Vagina (tissue), 2 donors: ENCODE measurements around the gene MAP3K8. TPM values are rescaled to one million over a fixed set of nuclear protein-coding genes. Genes with fewer than 3 reads are reported as not detected.
A peak's percentile ranks its signal among the peaks of the same experiment; 100 is the strongest.

Source experiments
- DNase-seq, 2 donors: peaks; one replicate each; pipeline ENCODE4 v3.0.0-alpha.2; 2017; ENCODE audit errors: extremely low spot score in 2 of 2
- H3K27ac ChIP-seq: fragments of 200-600 bp; sonication (generic); one replicate; pipeline ENCODE4 v1.5.1; 2019
- H3K27me3 ChIP-seq: fragments of 200-600 bp; sonication (generic); one replicate; pipeline ENCODE4 v1.5.1; 2019
- H3K36me3 ChIP-seq, 2 donors: fragments of 200-600 bp; sonication (generic); one replicate each; pipeline ENCODE4 v1.5.1; 2017 to 2019
- H3K4me1 ChIP-seq: fragments of 200-600 bp; sonication (generic); one replicate; pipeline ENCODE4 v1.5.1; 2019
- H3K4me3 ChIP-seq, 2 donors: fragments of 200-600 bp; sonication (generic); 1 replicate in 1 of 2; 2 replicates in 1 of 2; pipeline ENCODE4 v1.5.1; 2016 to 2019
- H3K9me3 ChIP-seq: fragments of 200-600 bp; sonication (generic); one replicate; pipeline ENCODE4 v1.5.1; 2019
- POLR2A ChIP-seq, 2 donors: fragments of 450-650 bp; IDR thresholded peaks; one replicate each; pipeline ENCODE4 v1.6.1; 2017; ENCODE audit warnings: antibody characterized with exemption in 2 of 2, mild to moderate bottlenecking in 2 of 2, moderate library complexity in 2 of 2
- POLR2AphosphoS5 ChIP-seq, 2 donors: sonication (generic); formaldehyde crosslinking; IDR thresholded peaks; one replicate each; pipeline ENCODE4 v1.9.0; 2017; ENCODE audit warnings: antibody characterized with exemption in 2 of 2, mild to moderate bottlenecking in 2 of 2, low read depth in 1 of 2; ENCODE audit not compliant: insufficient read depth in 1 of 2
- intact Hi-C: fragments of 100-400 bp; cut with DNase I; formaldehyde crosslinking; loops from one replicate; pipeline ENCODE4 v1.15.1; 2023
- total RNA-seq: library from RNA; depleted of rRNA; stranded (reverse); fragments of >200 nt; gene quantifications from one replicate; pipeline ENCODE4 v1.2.3, GENCODE V29; 2016
- TF ChIP-seq, protein P1 (sequence below), 3 experiments: fragments of 450-650 bp in 2 of 3; fragments of 200-600 bp in 1 of 3; sonication (generic) in 1 of 3; IDR thresholded peaks; one replicate each; pipeline ENCODE4 v1.5.1; 2017 to 2019; ENCODE audit warnings: antibody characterized with exemption in 3 of 3, mild to moderate bottlenecking in 2 of 3, moderate library complexity in 2 of 3

The MAP3K8 gene
- total RNA-seq, 1 donor from 2014 or later, result 16.5 TPM

GRCh38 chr10:30389543-30389942 lies 44.4 kb upstream of the MAP3K8 start:
- H3K4me1 ChIP-seq, result no peaks in the 10 kb centered on the region
- H3K27ac ChIP-seq, result no peak overlapping the region
- H3K9me3 ChIP-seq, result no peaks in the 10 kb centered on the region
- intact Hi-C loops, result no loop called here
- no peak overlapping the region for H3K4me3 ChIP-seq
- DNase-seq, result no peak
- H3K36me3 ChIP-seq, result no peaks in the 10 kb centered on the region
- no peaks in the 10 kb centered on the region for H3K27me3 ChIP-seq
- TF ChIP-seq POLR2AphosphoS5 (IDR thresholded peaks at IDR 0.05; ENCODE audit: insufficient read depth in 1 of 2, low read depth in 1 of 2), result no peak
- TF ChIP-seq, protein P1, sequence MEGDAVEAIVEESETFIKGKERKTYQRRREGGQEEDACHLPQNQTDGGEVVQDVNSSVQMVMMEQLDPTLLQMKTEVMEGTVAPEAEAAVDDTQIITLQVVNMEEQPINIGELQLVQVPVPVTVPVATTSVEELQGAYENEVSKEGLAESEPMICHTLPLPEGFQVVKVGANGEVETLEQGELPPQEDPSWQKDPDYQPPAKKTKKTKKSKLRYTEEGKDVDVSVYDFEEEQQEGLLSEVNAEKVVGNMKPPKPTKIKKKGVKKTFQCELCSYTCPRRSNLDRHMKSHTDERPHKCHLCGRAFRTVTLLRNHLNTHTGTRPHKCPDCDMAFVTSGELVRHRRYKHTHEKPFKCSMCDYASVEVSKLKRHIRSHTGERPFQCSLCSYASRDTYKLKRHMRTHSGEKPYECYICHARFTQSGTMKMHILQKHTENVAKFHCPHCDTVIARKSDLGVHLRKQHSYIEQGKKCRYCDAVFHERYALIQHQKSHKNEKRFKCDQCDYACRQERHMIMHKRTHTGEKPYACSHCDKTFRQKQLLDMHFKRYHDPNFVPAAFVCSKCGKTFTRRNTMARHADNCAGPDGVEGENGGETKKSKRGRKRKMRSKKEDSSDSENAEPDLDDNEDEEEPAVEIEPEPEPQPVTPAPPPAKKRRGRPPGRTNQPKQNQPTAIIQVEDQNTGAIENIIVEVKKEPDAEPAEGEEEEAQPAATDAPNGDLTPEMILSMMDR (IDR thresholded peaks at IDR 0.05), result no peak
- no peak for TF ChIP-seq POLR2A (IDR thresholded peaks at IDR 0.05)

GRCh38 chr10:30390207-30390606 lies 43.8 kb upstream of the MAP3K8 start:
- TF ChIP-seq POLR2AphosphoS5 (IDR thresholded peaks at IDR 0.05; ENCODE audit: insufficient read depth in 1 of 2, low read depth in 1 of 2) (no peak), POLR2A (IDR thresholded peaks at IDR 0.05) (no peak)

DNA sequence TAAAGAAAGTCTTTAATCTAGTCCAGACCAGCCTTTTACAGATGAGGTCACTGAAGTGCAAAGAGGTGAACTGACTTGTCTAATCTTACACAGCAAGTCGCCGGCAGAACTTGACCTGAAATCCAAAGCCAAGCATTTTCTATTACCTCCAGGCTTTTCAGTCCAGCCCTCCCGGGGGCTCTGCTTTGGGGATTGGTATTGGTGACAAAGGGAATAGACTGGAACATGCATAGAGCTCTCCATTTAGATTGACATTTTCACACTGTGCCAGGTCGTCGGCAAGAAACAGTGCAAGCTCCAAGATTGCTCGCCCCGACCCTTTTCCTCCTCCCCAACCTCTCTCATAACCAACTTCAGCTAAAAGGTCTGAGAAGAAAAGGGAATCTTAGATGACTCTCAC lies 42.7 kb upstream of the MAP3K8 start:
- Histone ChIP-seq H3K4me1 (no peaks in the 10 kb centered on the region), H3K36me3 (no peaks in the 10 kb centered on the region), H3K27me3 (no peaks in the 10 kb centered on the region), H3K27ac (no peak overlapping the region), H3K9me3 (no peaks in the 10 kb centered on the region), H3K4me3 (no peak overlapping the region)
- DNase-seq, result no peak
- intact Hi-C loops, result loop anchor here (5.0 kb wide), 1 partner anchor 196 kb away; no protein-coding TSS in a partner anchor
- TF ChIP-seq POLR2A (IDR thresholded peaks at IDR 0.05), result no peak
- no peak for TF ChIP-seq POLR2AphosphoS5 (IDR thresholded peaks at IDR 0.05; ENCODE audit: insufficient read depth in 1 of 2, low read depth in 1 of 2)
- TF ChIP-seq, protein P1 (IDR thresholded peaks at IDR 0.05), result no peak

More at GRCh38 chr10:30390207-30390606, 43.8 kb upstream of the MAP3K8 start:
- no peak for DNase-seq
- no peaks in the 10 kb centered on the region for H3K27me3 ChIP-seq
- no peak overlapping the region for H3K4me3 ChIP-seq
- H3K4me1 ChIP-seq, result no peaks in the 10 kb centered on the region
- H3K27ac ChIP-seq, result no peak overlapping the region
- intact Hi-C loops, result loop anchor here (5.0 kb wide), 1 partner anchor 197 kb away; no protein-coding TSS in a partner anchor
- H3K9me3 ChIP-seq, result no peaks in the 10 kb centered on the region
- no peaks in the 10 kb centered on the region for H3K36me3 ChIP-seq

DNA sequence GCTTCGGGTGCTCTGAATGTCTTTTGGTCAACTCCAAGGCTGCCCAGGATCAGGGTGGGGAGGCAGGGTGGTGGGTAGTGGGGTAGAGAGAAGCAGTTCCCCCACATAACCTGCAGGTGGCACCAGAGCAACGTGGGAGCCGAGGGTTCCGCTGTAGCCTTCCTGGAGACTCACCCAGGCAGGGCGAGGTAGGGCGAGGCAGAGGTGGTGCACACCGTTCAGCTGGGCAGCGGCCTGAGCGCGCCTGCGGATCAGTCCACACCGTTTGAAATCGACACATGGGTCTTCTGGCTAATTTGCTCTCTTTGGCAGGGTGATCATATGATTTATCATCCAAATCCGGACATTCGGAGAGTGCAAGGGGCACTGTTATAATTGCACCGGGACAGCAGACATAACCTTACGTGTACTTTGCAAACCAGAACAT lies 41.4 kb upstream of the MAP3K8 start:
- no peaks in the 10 kb centered on the region for H3K4me1 ChIP-seq
- no peaks in the 10 kb centered on the region for H3K9me3 ChIP-seq
- H3K36me3 ChIP-seq, result no peaks in the 10 kb centered on the region
- TF ChIP-seq POLR2AphosphoS5 (IDR thresholded peaks at IDR 0.05; ENCODE audit: insufficient read depth in 1 of 2, low read depth in 1 of 2), result no peak
- TF ChIP-seq, protein P1 (IDR thresholded peaks at IDR 0.05), result peak; percentile 57 to 93 (median 85)
- no peak for DNase-seq
- no peaks in the 10 kb centered on the region for H3K27me3 ChIP-seq
- H3K27ac ChIP-seq, result no peak overlapping the region
- intact Hi-C loops, result loop anchor here (5.0 kb wide), 1 partner anchor 195 kb away; no protein-coding TSS in a partner anchor
- peak overlapping the region in 1 of 2 donors; percentile 16 for H3K4me3 ChIP-seq

DNA sequence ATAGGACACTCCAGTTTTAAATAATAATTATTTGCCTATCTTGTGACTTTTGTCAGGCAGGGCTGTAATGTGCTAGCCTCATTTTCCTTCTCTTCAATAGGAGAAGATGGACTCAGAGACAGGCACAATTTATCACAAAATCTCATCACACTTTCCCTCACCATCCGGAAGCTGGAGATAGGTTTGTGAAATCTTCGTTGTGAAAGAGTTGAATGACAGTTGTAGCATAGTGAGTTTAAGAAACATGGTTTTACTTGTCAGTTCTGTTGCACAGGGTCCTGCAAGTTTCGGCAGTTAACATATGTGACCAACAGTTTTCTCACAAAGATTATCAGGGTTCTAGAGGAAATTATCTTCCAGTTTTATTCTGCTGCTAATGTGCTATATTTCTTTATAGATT lies 37.7 kb upstream of the MAP3K8 start:
- Histone ChIP-seq H3K9me3 (no peaks in the 10 kb centered on the region), H3K36me3 (no peaks in the 10 kb centered on the region), H3K4me3 (no peak overlapping the region), H3K27me3 (no peaks in the 10 kb centered on the region), H3K4me1 (no peaks in the 10 kb centered on the region), H3K27ac (no peak overlapping the region)
- no peak for TF ChIP-seq POLR2AphosphoS5 (IDR thresholded peaks at IDR 0.05; ENCODE audit: insufficient read depth in 1 of 2, low read depth in 1 of 2)
- no peak for TF ChIP-seq POLR2A (IDR thresholded peaks at IDR 0.05)
- TF ChIP-seq, protein P1 (IDR thresholded peaks at IDR 0.05), result no peak
- no peak for DNase-seq
- intact Hi-C loops, result no loop called here
